Psoas muscle (tissue), 8 donors: Measurements from ENCODE around the gene UXS1. TPM values are rescaled to one million over a fixed set of nuclear protein-coding genes. Genes with fewer than 3 reads are reported as not detected.

Source experiments
- ATAC-seq, 4 donors: fragments of 200-7000 bp; cut with Tn5 transposase; one replicate each; pipeline ENCODE4 v1.9.1; 2020; ENCODE audit warnings: moderate library complexity in 3 of 4, mild to moderate bottlenecking in 2 of 4
- DNase-seq, 2 donors: peaks; one replicate each; pipeline ENCODE4 v3.0.0-alpha.2; 2020
- H3K27ac ChIP-seq: fragments of 200-600 bp; one replicate; pipeline ENCODE4 v1.8.0; 2022
- H3K27me3 ChIP-seq, 3 donors: fragments of 200-600 bp in 1 of 3; one replicate each; pipeline versions ENCODE4 v1.6.1 to v1.8.0; 2013 to 2022; ENCODE audit warnings: low read length in 2 of 3, mild to moderate bottlenecking in 2 of 3, moderate library complexity in 1 of 3; ENCODE audit not compliant: insufficient read depth in 3 of 3
- H3K36me3 ChIP-seq, 2 donors: fragments of 200-600 bp in 1 of 2; one replicate each; pipeline versions ENCODE4 v1.6.1 to v1.8.0; 2013 to 2022; ENCODE audit warnings: low read depth in 1 of 2, mild to moderate bottlenecking in 1 of 2, moderate library complexity in 1 of 2; ENCODE audit not compliant: insufficient read depth in 1 of 2
- H3K4me1 ChIP-seq: fragments of 200-600 bp; one replicate; pipeline ENCODE4 v1.8.0; 2022
- H3K4me3 ChIP-seq: fragments of 200-600 bp; one replicate; pipeline ENCODE4 v1.8.0; 2022; ENCODE audit warnings: mild to moderate bottlenecking
- H3K9me3 ChIP-seq: fragments of 200-600 bp; one replicate; pipeline ENCODE4 v1.8.0; 2022
- CTCF ChIP-seq: fragments of 200-600 bp; IDR thresholded peaks from one replicate; pipeline ENCODE4 v1.8.0; 2022; ENCODE audit warnings: antibody characterized with exemption
- WGBS, 3 donors: extraction: QIAGEN DNeasy Blood & Tissue Kit; methylation state at CpG; one replicate each; pipeline versions ENCODE4 v1.1.6 to v1.1.7; 2013; 5-methylcytosine and 5-hydroxymethylcytosine counted together
- intact Hi-C, 2 donors: fragments of 100-400 bp; cut with DNase I; formaldehyde crosslinking; loops; one replicate each; pipeline versions ENCODE4 v1.11.0 to v1.14.2; 2022
- polyA plus RNA-seq, 3 donors: library from polyadenylated mRNA; stranded (reverse); fragments of 200-250 nt; gene quantifications; one replicate each; pipeline ENCODE4 v1.2.3, GENCODE V29; 2013
- total RNA-seq, 4 donors: library from RNA; stranded (reverse); fragmentation: NEBNext Ultra II Directional in 2 of 4; extraction: Animal tissue kit (Norgen Biotek cat#: 25700) in 2 of 4; gene quantifications; one replicate each; pipeline versions ENCODE4 v1.2.1 to v1.2.4, GENCODE V29; 2021 to 2023
- donor health status: healthy with polysubstance abuse.
- donor health status: DM: no; HTN: no; CAD: no; lungs with moderate emphysema.
- donor health status: Bipolar disorder and iron deficiency.
- donor health status: healthy.
- donor health status: DM: yes; HTN: yes; CAD: no.
- donor health status: DM: no; HTN: no; CAD: no.
- donor health status: DM: no; HTN: no; CAD: no.
- donor health status: DM: yes; HTN: yes; CAD: no.

Gene UXS1
- total and polyA plus RNA-seq, 7 donors, result 12.2 to 36.0 (median 22.5) TPM

GRCh38 chr2:106191511-106192016, 2.5 kb downstream of the UXS1 start:
- ATAC-seq (no peak), DNase-seq (no peak)
- Histone ChIP-seq H3K4me1 (peaks cover 19% of the 10 kb centered on the region), H3K9me3 (no peaks in the 10 kb centered on the region), H3K27me3 (no peaks in the 10 kb centered on the region), H3K4me3 (no peak overlapping the region), H3K36me3 (no peaks in the 10 kb centered on the region), H3K27ac (no peak overlapping the region)
- intact Hi-C loops, result loop anchor here (5.0 to 10.0 kb wide), 3 partner anchors 74 to 353 kb away; no protein-coding TSS in a partner anchor
- TF ChIP-seq CTCF, result no peak
- 56 to 78% (median 69%) methylated on average over 5 of the region's 5 CpGs for WGBS, 3 donors

- DNase-seq (no peak), ATAC-seq (no peak)
- no peaks in the 10 kb centered on the region for H3K9me3 ChIP-seq
- H3K27me3 ChIP-seq, result no peaks in the 10 kb centered on the region
- intact Hi-C loops, result loop anchor here (5.0 to 10.0 kb wide), 3 partner anchors 73 to 355 kb away; no protein-coding TSS in a partner anchor
- H3K4me1 ChIP-seq, result peaks cover 16% of the 10 kb centered on the region
- 68 to 71% (median 69%) methylated on average over 5 of the region's 5 CpGs for whole genome bisulfite sequencing, 3 donors
- no peak overlapping the region for H3K27ac ChIP-seq
- H3K36me3 ChIP-seq, result no peaks in the 10 kb centered on the region
- TF ChIP-seq CTCF, result no peak
- no peak overlapping the region for H3K4me3 ChIP-seq
These were observed 4.2 kb downstream of the UXS1 start for GRCh38 chr2:106189764-106190468.

GRCh38 chr2:106189325-106189724, 4.8 kb downstream of the UXS1 start:
- ATAC-seq, result no peak
- no peaks in the 10 kb centered on the region for H3K36me3 ChIP-seq
- no peaks in the 10 kb centered on the region for H3K9me3 ChIP-seq
- peaks cover 16% of the 10 kb centered on the region for H3K4me1 ChIP-seq
- no peak overlapping the region for H3K4me3 ChIP-seq
- H3K27ac ChIP-seq, result no peak overlapping the region
- intact Hi-C loops, result no loop called here
- DNase-seq, result no peak
- no peaks in the 10 kb centered on the region for H3K27me3 ChIP-seq
- 76 to 84% (median 80%) methylated on average over 6 of the region's 6 CpGs for WGBS, 3 donors
- TF ChIP-seq CTCF, result no peak

GRCh38 chr2:106187273-106187891, 6.7 kb downstream of the UXS1 start:
- WGBS, 3 donors, result 91 to 92% (median 91%) methylated on average over 14 of the region's 14 CpGs
- H3K9me3 ChIP-seq, result no peaks in the 10 kb centered on the region
- no peak overlapping the region for H3K27ac ChIP-seq
- intact Hi-C loops, result no loop called here
- no peak for DNase-seq
- no peak for TF ChIP-seq CTCF
- ATAC-seq, result no peak
- no peaks in the 10 kb centered on the region for H3K36me3 ChIP-seq
- H3K4me3 ChIP-seq, result no peak overlapping the region
- H3K27me3 ChIP-seq, result no peaks in the 10 kb centered on the region
- H3K4me1 ChIP-seq, result peaks cover 11% of the 10 kb centered on the region
